HEK293T (cell line): ENCODE data around the gene PDCD7.

Experiments used
- CTCF ChIA-PET: fragments of 350-600 bp; formaldehyde crosslinking; extraction: SDS; loops from one replicate; lab custom pipeline; 2021; ENCODE audit warnings: antibody characterized with exemption, inconsistent platforms; lab: Yijun Ruan, JAX
- POLR2A ChIA-PET: fragments of 350-600 bp; formaldehyde crosslinking; extraction: SDS; loops from one replicate; lab custom pipeline; 2020; ENCODE audit warnings: antibody characterized with exemption, inconsistent platforms; lab: Yijun Ruan, JAX
- DNase-seq: peaks from one replicate; pipeline ENCODE4 v3.0.0; 2012; ENCODE audit warnings: mixed read lengths; ENCODE audit errors: extremely low spot score
- ARNT ChIP-seq: fragments of 450-650 bp; IDR thresholded peaks from 2 replicates; pipeline ENCODE4 v1.6.1; 2017; ENCODE audit warnings: mild to moderate bottlenecking
- BHLHE40 ChIP-seq: fragments of 450-650 bp; IDR thresholded peaks from 2 replicates; pipeline ENCODE4 v1.6.1; 2016; ENCODE audit warnings: mild to moderate bottlenecking, moderate library complexity, borderline replicate concordance
- CTBP1 ChIP-seq: fragments of 450-650 bp; IDR thresholded peaks from 2 replicates; pipeline ENCODE4 v1.6.1; 2016; ENCODE audit warnings: borderline replicate concordance
- ELF4 ChIP-seq: fragments of 450-650 bp; IDR thresholded peaks from 2 replicates; pipeline ENCODE4 v1.6.1; 2017; ENCODE audit warnings: antibody characterized with exemption
- FOXA1 ChIP-seq: fragments of 450-650 bp; IDR thresholded peaks from 2 replicates; pipeline ENCODE4 v1.6.1; 2016; ENCODE audit warnings: mild to moderate bottlenecking
- FOXK2 ChIP-seq: fragments of 450-650 bp; IDR thresholded peaks from 2 replicates; pipeline ENCODE4 v1.6.1; 2016; ENCODE audit warnings: mild to moderate bottlenecking
- FOXM1 ChIP-seq: fragments of 450-650 bp; IDR thresholded peaks from 2 replicates; pipeline ENCODE4 v1.6.1; 2017; ENCODE audit warnings: mild to moderate bottlenecking, borderline replicate concordance
- HDGF ChIP-seq: fragments of 450-650 bp; IDR thresholded peaks from 2 replicates; pipeline ENCODE4 v1.6.1; 2017; ENCODE audit warnings: antibody characterized with exemption, borderline replicate concordance
- L3MBTL2 ChIP-seq: fragments of 450-650 bp; conservative IDR thresholded peaks from 2 replicates; pipeline ENCODE4 v1.6.1; 2016; ENCODE audit warnings: mild to moderate bottlenecking
- LEF1 ChIP-seq: fragments of 450-650 bp; IDR thresholded peaks from 2 replicates; pipeline ENCODE4 v1.6.1; 2017; ENCODE audit warnings: mild to moderate bottlenecking, borderline replicate concordance
- NFRKB ChIP-seq: fragments of 450-650 bp; IDR thresholded peaks from 2 replicates; pipeline ENCODE4 v1.6.1; 2016; ENCODE audit warnings: mild to moderate bottlenecking, moderate library complexity
- PKNOX1 ChIP-seq: fragments of 450-650 bp; IDR thresholded peaks from 2 replicates; pipeline ENCODE4 v1.6.1; 2016
- SP1 ChIP-seq: fragments of 450-650 bp; IDR thresholded peaks from 2 replicates; pipeline ENCODE4 v1.6.1; 2017
- SUZ12 ChIP-seq: fragments of 450-650 bp; IDR thresholded peaks from 2 replicates; pipeline ENCODE4 v1.6.1; 2016; ENCODE audit warnings: mild to moderate bottlenecking
- TARDBP ChIP-seq: fragments of 450-650 bp; IDR thresholded peaks from 2 replicates; pipeline ENCODE4 v1.6.1; 2016
- ZNF384 ChIP-seq: fragments of 450-650 bp; IDR thresholded peaks from 2 replicates; pipeline ENCODE4 v1.6.1; 2016

Gene PDCD7

GRCh38 chr15:65134538-65134937, 930 bp upstream of the PDCD7 start:
- DNase-seq, result no peak
- ChIA-PET CTCF (no interaction called here), POLR2A (interaction anchor here (1.0 to 1.3 kb wide), 5 partner anchors 10 to 35 kb away, joined by 3 to 4 read pairs (median 3); no protein-coding TSS in a partner anchor)
- TF ChIP-seq ZNF384 (no peak), ELF4 (no peak), TARDBP (no peak), FOXK2 (no peak), FOXM1 (no peak), HDGF (no peak), ARNT (no peak), PKNOX1 (no peak), LEF1 (no peak), L3MBTL2 (no peak), BHLHE40 (no peak), NFRKB (no peak), SUZ12 (no peak), FOXA1 (no peak), SP1 (no peak), CTBP1 (no peak)

DNA sequence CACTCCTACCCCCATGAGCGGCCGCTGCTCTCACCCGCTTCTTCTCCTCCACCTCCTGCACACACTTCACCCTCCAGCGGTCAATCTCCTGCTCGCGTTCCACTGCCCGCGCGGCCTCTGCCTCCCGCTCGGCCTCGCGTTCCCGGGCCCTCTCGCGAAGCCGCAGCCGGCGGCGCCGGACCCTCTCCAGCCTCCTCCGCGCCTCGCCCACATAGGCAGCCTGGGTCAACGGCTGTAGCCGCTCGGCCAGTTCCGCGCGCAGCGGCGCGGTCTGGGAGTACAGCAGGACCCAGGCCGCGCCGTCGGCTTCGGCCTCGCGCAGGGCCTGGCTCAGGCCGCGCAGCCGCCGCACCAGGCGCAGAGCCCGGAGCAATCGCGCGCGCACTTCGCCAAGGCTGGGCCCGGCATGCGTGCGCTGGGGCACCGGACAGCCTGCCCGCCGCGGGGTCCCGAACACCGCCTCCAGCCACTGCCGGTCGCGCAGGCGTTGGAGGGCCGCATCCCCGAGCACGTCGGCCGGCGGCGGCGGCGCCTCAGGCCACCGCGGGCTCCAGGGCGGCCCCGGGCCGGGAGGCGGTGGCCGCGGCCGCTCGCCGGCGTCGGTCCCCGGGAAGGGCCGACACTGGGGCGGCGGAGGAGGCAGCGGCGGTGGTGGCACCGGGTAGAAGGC, 595 bp downstream of the PDCD7 start:
- TF ChIP-seq NFRKB (no peak), TARDBP (no peak), FOXA1 (no peak), SP1 (no peak), BHLHE40 (no peak), PKNOX1 (no peak), FOXM1 (no peak), L3MBTL2 (no peak), CTBP1 (no peak), HDGF (no peak), SUZ12 (no peak), ARNT (no peak), LEF1 (no peak), ZNF384 (no peak), ELF4 (no peak), FOXK2 (no peak)
- DNase-seq, result peak; percentile 32
- CTCF ChIA-PET, result no interaction called here
- POLR2A ChIA-PET, result interaction anchor here (1.0 to 1.3 kb wide), 3 partner anchors 22 to 52 kb away, joined by 3 to 4 read pairs (median 4); partner anchors contain the start of gene CLPX

DNA sequence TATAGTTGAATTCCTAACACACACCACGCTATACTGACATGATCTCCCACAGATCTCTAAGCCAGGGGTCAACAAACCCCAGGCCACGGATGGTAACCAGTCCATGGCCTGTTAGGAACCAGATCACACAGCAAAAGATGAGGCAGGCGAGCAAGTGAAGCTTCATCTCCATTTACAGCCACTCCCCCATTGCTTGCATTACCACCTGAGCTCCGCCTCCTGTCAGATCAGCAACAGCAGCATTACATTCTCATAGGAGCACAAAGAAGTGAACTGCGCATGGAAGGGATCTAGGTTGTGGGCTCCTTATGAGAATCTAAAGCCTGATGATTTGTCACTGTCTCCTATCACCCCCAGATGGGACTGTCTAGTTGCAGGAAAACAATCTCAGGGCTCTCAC, 2.7 kb downstream of the PDCD7 start:
- POLR2A ChIA-PET, result no interaction called here
- DNase-seq, result no peak
- TF ChIP-seq ELF4 (no peak), HDGF (no peak), FOXA1 (no peak), ZNF384 (no peak), BHLHE40 (no peak), ARNT (no peak), NFRKB (no peak), TARDBP (no peak), CTBP1 (no peak), SUZ12 (no peak), FOXK2 (no peak), LEF1 (no peak), PKNOX1 (no peak), FOXM1 (no peak), SP1 (no peak), L3MBTL2 (no peak)
- CTCF ChIA-PET, result no interaction called here

GRCh38 chr15:65115542-65115941, 18.1 kb downstream of the PDCD7 start:
- DNase-seq, result no peak
- POLR2A ChIA-PET, result no interaction called here
- CTCF ChIA-PET, result interaction anchor here (2.3 kb wide), 1 partner anchor 14 kb away, joined by 10 read pairs; no protein-coding TSS in a partner anchor
- no peak for TF ChIP-seq SUZ12
- TF ChIP-seq ARNT, result no peak
- no peak for TF ChIP-seq CTBP1
- no peak for TF ChIP-seq BHLHE40
- no peak for TF ChIP-seq NFRKB
- TF ChIP-seq HDGF, result no peak
- no peak for TF ChIP-seq ELF4
- TF ChIP-seq PKNOX1, result no peak
- TF ChIP-seq LEF1, result no peak
- TF ChIP-seq FOXA1, result no peak

- DNase-seq, result no peak
- POLR2A ChIA-PET, result no interaction called here
- no peak for TF ChIP-seq ZNF384
- TF ChIP-seq TARDBP, result no peak
- no peak for TF ChIP-seq SUZ12
- no peak for TF ChIP-seq FOXK2
- TF ChIP-seq HDGF, result no peak
- TF ChIP-seq BHLHE40, result no peak
- no peak for TF ChIP-seq ARNT
- TF ChIP-seq LEF1, result no peak
- no peak for TF ChIP-seq ELF4
- TF ChIP-seq SP1, result no peak
- no peak for TF ChIP-seq NFRKB
- TF ChIP-seq L3MBTL2, result no peak
- TF ChIP-seq FOXA1, result no peak
- TF ChIP-seq CTBP1, result no peak
- no peak for TF ChIP-seq FOXM1
- no peak for TF ChIP-seq PKNOX1
- CTCF ChIA-PET, result interaction anchor here (2.3 kb wide), 1 partner anchor 13 kb away, joined by 10 read pairs; no protein-coding TSS in a partner anchor
Measured at GRCh38 chr15:65115086-65115485, 18.5 kb downstream of the PDCD7 start, which contains the start of gene UBAP1L. TSS of gene UBAP1L (minus strand) at chr15:65115200. CDS start at chr15:65106215, 8,985 bp downstream.
